Activated CD8-positive, alpha-beta memory T cell treated with anti-CD3 and anti-CD28 coated beads, Interleukin-2, amount 50 U/mL, for 24 hours (primary cell): ENCODE results near the gene SIX4.

Experiments used
- DNase-seq: peaks from one replicate; pipeline ENCODE4 v3.0.0-alpha.2; 2020; ENCODE audit errors: extremely low read depth

Gene SIX4

DNA sequence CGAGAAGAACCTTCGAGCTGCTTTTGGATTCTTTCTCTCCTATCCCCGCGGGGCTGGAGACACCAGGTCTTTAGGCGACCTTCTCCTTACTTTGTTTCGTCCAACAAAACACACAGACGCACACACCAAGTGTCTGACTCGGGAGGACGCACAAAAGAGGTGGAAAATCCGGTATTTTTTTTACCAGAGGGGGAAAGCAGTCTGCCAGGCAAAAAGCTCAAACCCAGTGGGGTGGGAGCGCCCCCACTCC, 2.1 kb downstream of the SIX4 start:
- DNase-seq, result no peak

DNA sequence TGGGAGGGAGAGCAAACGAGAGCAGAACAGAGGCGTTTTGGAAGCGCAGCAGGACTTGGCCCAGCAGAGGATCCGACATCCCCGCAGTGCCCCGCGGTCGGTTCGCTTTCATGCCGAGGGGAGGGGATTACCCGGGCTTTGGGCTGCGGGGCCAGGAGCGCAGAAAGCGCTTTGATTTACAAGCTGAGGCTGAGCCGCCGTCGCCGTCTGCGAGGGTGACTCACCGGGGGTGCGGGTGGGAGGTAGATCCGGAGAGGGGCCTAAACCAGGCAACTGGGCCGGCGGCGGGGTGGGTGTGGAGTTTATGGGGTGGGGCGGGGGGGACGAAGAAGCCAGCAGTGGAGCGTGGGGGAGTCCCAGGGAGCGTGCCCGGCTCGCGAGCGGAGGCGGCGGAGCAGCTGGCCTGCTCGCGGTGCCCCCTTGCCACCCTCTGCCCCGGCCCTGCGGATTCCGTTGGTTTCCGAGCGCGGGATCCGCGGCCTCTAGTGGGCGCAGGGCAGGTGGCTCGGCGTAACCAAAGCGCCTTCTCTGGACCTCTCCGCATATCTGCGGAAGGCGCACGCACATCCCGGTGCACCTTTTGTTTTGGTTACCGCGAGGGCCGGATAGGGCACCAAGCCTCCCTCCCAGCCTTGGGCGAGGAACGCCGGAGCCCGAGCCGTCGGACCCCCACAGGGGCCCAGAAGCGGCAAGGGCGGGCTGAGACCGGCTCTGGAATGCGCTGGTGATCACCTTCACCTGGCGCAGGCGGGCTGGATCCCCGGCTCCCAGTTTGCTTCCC, 2.6 kb downstream of the SIX4 start:
- DNase-seq, result no peak

DNA sequence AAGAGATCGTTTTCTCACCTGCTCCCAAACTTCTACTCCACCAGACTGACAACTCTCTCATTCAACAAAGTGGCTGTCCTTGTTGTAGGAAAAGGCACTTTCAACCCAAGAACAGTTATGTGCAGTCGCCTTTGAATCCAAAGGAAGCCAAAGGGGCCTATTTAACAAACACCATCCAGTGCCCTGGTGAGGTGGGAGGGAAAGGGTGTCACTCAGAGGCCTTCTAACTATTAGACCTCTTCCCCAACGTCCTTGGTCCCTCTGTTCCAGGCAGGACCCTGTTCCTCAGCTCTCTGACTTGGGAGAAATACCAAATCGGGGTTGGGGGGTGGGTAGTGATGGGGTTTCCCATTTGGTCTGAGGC, 3.2 kb downstream of the SIX4 start:
- DNase-seq, result no peak

DNA sequence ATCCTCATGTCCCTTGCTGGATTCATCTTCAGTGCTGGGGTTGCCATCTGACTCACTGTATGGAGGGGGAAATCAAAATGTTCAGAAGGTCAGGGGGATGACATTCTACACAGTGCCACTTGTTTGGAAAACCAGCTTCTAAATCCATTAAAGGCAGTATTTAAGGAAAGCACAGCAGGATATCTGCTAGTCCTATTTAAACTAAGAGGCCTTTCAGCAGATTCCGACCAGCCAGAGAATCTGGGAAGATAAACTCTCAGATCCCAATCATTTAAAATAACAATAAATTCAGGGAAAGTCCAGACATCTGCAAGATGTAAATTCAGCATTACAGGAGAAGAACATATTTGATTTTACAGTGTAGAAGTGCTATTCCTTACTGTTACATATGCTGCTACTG, 3.8 kb downstream of the SIX4 start:
- no peak for DNase-seq

DNA sequence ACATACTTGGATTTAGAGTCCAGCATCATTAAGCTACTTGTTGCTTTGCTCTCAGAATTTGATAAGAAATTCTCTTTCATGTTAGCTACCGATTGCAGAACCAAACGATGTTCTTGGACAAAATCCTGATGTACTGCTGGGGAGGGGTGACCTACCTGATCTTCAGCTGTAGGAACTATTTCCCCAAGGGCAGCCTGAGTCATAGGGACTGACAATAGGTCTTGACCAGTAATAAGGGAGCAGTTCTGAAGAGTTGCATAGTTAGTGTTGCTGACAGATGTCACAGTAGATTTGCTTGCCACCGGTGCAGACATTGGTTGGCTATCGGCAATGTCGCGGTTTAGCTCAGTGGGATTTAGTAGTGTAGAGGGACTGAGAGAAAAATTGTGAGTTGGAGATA, 10.6 kb downstream of the SIX4 start:
- DNase-seq, result no peak

DNA sequence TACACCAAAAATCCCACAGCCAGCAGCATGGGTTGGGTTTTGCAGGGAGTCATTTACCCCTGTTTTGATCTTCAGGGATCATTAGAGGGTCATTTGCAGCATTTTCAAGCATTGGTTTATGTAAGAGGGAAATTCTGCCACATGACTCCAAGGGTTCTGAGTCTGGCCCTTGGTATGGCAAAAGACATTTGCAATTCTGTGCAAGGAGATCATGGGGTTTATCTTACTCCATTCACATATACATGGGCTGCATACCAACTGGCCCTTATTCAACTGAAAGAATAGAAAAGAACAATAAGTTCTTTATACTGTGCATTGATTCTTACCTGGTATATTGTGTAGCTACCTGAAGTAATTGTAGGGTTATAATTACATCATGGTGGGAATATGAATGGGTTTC, 13.7 kb downstream of the SIX4 start:
- DNase-seq, result no peak

DNA sequence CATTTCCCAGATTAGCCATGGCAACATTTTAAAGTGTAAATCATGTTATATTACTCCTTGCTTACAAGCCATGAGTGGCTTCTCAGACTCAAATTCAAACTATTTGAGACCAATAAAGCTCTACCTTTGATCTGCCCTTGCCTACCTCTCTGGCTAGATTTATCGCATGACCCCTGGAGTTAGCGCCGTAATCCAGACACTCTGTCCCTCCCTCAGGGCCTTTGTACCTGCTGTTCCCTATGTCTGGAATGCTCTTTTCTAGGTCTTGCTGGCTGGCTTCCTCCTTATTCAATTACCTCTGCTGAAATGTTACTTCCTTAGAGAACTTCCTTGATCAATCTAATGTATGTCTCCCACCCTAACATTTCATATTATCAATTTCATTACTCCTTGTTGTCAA, 16.3 kb downstream of the SIX4 start:
- DNase-seq, result no peak

DNA sequence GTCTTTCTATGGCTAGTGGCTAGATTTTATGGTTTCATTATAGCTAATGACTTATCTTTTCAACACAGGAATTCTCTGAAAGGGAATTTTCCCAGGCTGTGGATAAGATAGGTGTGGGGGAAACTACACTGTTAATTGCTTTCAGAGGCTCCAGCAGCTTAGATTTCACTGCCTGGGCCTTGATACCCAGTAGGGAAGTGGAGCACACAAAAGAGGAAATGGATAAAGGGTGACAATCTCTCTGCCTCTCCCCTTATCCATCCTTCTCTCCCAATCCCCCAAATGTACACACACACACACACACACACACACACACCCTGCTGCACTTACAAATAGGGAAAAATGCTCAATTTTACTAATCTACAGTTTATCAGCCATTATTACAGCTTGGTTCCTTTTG, 19.1 kb downstream of the SIX4 start:
- DNase-seq, result no peak

DNA sequence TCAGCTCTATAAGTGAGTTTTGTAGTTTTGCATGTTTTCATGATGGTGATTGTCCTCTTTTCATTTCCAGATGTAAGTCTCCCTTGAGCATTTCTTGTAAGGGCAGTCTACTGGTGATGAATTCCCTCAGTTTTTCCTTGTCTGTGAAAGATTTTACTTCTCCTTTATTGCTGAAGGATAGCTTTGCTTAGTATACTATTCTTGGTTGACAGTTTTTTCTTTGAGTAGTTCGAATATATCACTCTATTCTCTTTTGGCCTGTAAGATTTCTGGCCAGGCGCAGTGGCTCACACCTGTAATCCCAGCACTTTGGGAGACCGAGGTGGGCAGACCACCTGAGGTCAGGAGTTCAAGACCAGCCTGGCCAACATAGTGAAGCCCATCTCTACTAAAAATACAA, 23.6 kb downstream of the SIX4 start:
- DNase-seq, result no peak

DNA sequence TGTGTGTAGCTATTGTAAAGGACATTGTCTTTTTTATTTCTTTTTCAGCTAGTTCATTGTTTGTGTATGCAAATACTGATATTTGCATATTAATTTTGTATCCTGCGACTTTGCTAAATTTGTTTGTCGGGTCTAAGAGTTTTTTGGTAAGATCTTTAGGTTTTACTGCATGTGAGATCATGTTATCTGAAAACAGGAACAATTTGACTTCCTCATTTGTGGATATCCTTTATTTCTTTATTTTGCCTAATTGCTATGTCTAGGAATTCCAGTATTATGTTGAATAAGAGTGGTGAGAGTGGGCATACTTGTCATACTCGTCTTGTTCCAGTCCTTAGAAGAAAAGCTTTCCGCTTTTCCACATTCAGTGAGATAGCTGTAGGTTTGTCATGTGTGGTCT, 28.8 kb downstream of the SIX4 start:
- no peak for DNase-seq

DNA sequence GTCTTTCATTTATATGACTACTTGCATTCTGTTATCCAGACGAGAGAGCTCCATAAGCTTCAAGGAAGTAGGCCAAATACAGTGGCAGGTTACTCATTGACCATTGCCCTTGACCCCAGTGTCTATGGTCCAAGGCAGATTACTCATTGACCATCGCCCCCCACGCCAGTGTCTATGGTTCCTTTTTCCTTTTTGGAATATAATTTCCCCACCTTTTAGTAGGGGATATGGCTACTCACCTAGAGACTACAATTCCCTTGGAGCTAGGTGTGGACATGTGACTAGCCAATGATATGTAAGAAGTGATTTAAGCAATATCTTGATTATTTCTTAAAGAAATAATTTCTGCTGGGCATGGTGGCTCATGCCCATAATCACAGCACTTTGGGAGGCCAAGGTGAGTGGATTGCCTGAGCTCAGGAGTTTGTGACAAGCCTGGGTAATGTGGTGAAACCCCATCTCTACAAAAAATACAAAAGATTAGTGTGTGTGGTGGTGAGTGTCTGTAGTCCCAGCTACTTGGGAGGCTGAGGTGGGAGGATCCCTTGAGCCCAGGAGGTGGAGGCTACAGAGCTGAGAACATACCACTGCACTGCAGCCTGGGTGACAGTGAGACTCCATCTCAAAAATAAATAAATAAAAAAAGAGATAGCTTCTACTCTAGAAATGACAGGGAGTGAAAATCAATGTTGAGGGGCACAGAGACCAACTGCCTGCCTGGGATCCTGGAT, 32.6 kb downstream of the SIX4 start:
- DNase-seq, result no peak

DNA sequence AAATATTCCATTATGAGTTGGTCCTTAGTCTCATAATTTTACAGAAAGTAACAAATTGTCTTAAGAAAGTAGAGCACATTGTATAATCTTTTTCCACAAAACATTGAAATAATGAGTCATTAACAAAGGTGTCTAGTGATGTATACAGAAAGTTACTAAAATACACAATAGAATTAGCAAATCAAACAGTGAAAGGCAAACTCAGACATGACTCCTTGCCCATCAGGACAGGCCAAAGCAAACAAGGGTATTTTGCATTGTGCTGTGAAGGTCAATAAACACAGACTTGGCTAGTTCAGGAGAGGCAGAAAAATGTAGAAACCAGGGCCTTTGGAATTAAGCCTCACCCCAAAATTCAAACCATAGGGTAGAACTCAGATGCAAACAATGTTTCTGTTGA, 37.3 kb downstream of the SIX4 start:
- DNase-seq, result no peak

DNA sequence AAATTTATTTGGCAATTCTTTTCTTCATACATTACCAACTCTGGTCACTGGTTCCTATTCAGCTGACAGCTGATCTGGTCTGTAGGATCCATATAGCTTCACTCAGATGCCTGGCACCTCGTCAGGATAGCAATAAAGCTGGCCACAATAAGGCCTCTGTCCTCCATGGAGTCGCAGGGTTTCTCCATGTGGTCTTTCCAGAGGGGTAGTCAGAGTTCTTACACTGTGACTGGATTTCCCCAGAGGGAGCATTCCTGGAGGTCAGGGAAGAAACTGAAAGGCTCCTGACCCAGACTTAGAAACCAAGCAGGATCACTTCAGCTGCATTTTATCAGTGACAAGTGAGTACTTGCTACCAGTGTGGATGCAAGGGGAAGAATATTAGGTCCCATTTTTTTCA, 39.9 kb downstream of the SIX4 start:
- DNase-seq, result no peak

DNA sequence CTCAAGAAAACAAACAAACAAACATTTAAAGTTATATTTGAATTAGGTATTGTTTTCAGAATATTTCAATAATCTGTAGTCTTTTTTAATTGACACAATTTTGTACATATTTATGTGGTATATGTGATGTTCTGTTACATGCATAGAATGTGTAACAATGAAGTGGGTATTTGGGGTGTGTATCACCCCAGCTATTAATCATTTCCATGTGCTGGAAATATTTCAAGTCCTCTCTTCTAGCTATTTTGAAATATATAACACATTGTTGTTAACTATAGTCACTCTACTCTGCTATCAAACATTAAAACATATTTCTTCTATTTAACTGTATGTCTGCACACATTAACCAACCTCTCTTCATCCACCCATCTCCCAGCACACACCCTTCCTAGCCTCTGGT, 42.9 kb downstream of the SIX4 start:
- DNase-seq, result no peak

DNA sequence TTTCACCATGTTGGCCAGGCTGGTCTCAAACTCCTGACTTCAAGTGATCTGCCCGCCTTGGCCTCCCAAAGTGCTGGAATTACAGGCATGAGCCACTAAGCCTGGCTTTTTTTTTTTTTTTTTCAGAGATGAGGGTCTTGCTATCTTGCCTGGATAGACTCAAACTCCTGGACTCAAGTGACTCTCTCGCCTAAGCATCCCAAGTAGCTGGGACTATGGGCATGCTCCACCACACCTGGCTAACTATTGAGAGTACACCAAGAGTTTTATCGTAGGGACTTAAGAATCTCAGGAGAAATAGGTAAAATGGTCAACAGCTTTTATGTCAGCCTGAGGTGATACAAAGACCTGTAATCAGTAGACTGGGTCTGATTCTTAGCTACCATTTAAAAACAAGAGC, 43.6 kb downstream of the SIX4 start:
- no peak for DNase-seq

DNA sequence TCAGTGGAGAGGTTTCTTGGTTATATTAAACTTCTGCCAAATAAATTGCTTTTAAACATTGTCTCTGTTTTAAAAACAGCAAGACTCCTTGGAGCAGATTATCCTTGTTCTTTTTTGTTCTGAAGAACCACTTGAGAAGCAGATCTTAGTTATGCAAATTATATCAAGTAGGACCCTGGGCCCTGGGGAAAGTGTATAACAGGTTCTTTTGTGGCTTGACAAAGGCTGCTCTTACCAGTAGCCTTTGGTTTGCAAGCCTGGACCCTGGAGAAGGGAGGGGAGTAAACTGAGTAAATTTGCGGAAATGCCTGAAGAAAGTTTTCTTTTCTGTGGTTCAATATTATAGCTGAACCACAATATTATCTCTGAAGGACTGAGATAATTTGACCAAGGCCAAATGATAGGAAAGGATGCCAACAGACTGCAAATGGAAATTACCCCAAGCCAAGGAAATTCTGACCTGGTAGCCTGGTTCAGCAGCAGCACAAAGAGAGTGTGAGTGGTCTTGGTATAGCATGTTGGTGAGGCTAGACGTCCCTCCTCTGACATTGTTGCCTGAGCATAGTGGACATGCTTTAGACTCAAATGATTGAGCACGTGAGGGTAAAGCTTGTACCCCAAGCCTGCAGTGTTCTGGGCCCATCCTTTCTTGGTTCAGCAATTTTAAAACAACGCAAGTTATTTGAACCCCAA, 44.4 kb downstream of the SIX4 start:
- no peak for DNase-seq

DNA sequence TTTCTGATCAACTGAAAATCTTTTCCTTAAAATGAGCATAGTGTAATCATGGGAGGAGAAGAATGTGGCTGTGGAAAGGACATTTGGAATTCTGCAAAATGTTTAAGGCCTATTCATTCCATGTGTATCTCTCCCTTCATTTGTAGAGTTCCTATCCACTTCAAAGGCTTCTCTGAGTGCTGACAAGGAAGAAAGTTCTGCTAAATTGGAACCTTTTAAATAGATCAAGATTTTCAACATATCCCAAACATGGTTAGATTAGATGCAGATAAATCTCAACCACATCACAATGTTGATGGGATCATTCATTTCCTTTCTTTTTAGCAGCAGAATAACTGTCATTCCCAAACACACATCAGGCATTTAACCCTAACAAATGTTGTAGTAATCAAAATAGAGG, 46.5 kb downstream of the SIX4 start:
- no peak for DNase-seq

DNA sequence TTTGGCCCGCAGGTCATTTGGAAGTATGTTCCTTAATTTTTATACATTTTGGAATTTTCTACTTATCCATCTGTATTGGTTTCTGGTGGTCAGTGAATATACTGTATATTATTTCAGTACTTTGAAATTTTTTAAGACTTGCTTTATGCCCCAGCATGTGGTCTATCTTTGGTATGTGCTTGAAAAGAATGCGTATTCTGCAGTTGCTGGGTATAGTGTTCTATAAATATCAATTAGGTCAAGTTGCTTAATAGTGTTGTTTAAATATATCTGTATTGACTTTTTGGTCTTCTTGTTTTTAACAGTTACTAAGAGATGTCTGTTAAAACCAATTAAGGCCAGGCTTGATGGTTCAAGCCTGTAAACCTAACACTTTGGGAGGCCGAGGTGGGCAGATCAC, 53.2 kb downstream of the SIX4 start:
- no peak for DNase-seq

DNA sequence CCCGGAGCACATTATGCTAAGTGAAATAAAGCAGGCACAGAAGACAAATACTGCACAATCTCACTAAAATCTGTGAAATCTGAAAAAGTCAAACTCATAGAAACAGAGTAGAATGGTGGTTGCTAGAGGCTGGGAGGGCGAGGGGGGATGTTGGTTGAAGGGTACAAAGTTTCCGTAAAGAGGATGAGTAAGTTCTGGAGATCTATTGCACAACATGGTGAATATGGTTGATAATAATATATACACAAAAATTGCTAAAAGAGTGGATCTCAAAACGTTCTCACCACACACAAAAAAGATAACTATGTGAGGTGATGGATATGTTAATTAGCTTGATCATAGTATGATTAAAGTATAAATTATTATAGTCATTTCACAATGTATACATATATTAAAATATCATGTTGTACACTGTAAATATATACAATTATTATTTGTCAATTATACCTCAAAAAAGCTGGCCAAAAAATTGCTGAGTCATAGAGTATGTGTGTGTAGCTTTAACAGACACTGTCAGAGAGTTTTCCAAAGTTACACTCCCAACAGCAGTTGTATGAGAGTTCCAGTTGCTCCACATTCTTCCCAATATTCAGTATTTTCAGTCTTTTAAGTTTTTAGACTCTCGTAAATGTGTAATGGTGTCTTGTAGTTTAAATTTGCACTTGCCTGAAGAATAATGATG, 55.6 kb downstream of the SIX4 start:
- no peak for DNase-seq

DNA sequence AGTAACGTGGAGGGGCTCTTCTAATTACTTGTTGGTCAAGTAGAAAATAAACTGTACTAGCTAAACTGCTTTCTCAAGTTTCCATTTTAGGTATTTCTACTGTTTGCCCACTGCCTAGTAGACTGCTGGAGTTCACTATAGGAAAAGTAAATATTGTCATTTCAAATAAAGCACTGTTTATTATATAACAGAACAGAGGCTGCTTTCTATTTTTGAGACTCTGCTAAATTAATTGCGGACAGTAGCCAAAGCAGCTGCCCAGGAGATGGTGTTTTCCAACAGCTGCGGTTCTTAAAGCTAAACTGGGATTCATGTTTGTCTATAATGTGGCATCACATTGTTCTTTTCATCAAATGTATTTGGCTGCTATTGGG, 59.0 kb downstream of the SIX4 start:
- no peak for DNase-seq

DNA sequence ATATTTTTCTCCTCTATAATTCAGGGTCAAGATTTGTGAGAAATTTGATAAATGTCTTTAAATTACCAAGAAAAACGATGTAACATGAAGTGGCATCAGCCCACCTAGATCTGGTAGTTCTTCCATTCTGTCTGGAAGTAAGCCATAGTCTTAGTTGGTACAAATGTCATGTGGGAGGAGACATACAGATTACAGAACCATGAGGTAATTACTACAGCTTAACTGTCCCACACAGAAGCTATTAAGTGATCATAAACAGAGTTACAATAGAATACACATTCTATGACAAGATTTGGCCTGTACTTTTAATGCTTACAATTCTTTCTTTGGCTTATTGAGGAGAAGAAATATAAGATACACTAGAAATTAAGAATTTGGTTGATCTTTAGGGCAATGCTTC, 61.2 kb downstream of the SIX4 start:
- DNase-seq, result no peak

DNA sequence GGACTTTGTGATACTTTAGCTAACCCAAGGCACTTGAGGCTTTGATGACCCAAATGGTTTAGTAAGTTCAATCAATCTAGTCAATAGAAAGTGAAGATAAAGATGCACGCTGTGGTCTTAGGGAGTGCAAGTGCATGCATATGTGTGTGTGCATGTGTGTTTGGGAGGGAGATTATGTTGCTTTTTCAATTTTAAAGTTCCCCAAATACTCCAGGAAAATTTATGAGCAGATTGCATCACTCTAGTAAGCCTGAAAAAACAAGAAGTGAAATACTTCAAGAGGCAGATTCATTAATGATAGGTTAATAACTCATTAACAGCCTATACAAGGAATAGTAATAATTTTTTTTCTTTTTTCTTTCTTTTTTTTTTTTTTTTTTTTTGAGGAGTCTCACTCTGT, 62.4 kb downstream of the SIX4 start:
- no peak for DNase-seq
